Measurements from ENCODE around the gene LRRIQ4.

LRRIQ4 gene

DNA sequence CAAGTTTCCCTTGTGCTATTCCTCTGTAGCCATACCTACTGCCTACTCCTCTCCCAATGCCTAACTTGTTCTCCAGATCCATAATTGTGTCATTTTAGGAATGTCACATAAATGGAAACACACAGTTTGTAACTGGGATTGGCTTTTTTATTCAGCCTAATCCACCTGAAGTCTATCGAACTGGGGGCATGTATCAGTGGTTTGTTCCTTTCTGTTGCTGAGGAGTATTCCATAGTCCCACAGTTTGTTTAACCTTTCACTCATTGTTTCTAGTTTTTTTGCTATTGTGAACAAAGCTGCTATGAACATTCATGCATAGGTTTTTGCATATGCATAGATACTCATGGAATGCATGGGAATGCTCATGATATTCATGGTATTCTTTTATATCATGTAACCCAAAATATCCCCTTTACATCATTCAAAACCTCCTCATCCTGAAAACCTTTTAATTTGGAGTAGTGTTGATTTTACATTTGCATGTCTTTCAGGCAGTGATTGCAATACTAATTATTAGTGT is 25.9 kb downstream of the LRRIQ4 start:
- no peak for TF ChIP-seq FOXP2 (optimal IDR thresholded peaks at IDR 0.05; ENCODE audit: borderline replicate concordance, extremely low read depth, extremely low read length, insufficient read depth)
- TF ChIP-seq SIN3A (IDR thresholded peaks at IDR 0.05; ENCODE audit: borderline replicate concordance, insufficient read depth, low read length), result no peak
- no peak for TF ChIP-seq POLR2AphosphoS5 (IDR thresholded peaks at IDR 0.05; ENCODE audit: low read depth, low read length)
- TF ChIP-seq TAF1 (IDR thresholded peaks at IDR 0.05; ENCODE audit: borderline replicate concordance, insufficient read depth, low read length), result no peak
- TF ChIP-seq, protein P1, sequence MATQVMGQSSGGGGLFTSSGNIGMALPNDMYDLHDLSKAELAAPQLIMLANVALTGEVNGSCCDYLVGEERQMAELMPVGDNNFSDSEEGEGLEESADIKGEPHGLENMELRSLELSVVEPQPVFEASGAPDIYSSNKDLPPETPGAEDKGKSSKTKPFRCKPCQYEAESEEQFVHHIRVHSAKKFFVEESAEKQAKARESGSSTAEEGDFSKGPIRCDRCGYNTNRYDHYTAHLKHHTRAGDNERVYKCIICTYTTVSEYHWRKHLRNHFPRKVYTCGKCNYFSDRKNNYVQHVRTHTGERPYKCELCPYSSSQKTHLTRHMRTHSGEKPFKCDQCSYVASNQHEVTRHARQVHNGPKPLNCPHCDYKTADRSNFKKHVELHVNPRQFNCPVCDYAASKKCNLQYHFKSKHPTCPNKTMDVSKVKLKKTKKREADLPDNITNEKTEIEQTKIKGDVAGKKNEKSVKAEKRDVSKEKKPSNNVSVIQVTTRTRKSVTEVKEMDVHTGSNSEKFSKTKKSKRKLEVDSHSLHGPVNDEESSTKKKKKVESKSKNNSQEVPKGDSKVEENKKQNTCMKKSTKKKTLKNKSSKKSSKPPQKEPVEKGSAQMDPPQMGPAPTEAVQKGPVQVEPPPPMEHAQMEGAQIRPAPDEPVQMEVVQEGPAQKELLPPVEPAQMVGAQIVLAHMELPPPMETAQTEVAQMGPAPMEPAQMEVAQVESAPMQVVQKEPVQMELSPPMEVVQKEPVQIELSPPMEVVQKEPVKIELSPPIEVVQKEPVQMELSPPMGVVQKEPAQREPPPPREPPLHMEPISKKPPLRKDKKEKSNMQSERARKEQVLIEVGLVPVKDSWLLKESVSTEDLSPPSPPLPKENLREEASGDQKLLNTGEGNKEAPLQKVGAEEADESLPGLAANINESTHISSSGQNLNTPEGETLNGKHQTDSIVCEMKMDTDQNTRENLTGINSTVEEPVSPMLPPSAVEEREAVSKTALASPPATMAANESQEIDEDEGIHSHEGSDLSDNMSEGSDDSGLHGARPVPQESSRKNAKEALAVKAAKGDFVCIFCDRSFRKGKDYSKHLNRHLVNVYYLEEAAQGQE (IDR thresholded peaks at IDR 0.05; ENCODE audit: insufficient read depth in 1 of 2, low read depth in 2 of 2, low read length in 2 of 2), result no peak

DNA sequence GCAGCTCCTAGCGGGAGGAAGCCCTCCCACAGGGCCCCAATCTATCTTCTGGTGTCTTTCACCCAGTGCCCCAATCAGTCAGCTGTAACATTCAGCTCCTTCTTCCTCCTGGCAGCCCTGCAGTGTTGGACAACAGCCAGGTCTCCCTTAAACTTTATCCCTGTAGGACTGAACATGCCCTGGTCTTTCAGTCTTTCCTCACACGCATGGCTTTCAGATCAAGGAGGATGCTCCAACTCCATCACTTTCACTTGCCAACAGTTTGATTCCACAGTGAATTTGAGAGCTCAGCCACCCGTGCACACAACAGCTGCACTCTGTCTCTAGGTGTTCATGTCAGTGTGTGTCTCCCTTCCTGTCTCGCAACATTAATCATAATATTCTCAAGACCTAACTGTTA is 28.5 kb downstream of the LRRIQ4 start:
- no peak for TF ChIP-seq TAF1 (IDR thresholded peaks at IDR 0.05; ENCODE audit: borderline replicate concordance, insufficient read depth, low read length)
- TF ChIP-seq FOXP2 (optimal IDR thresholded peaks at IDR 0.05; ENCODE audit: borderline replicate concordance, extremely low read depth, extremely low read length, insufficient read depth), result no peak
- TF ChIP-seq, protein P1 (IDR thresholded peaks at IDR 0.05; ENCODE audit: insufficient read depth in 1 of 2, low read depth in 2 of 2, low read length in 2 of 2), result no peak
- no peak for TF ChIP-seq POLR2AphosphoS5 (IDR thresholded peaks at IDR 0.05; ENCODE audit: low read depth, low read length)
- no peak for TF ChIP-seq SIN3A (IDR thresholded peaks at IDR 0.05; ENCODE audit: borderline replicate concordance, insufficient read depth, low read length)

DNA sequence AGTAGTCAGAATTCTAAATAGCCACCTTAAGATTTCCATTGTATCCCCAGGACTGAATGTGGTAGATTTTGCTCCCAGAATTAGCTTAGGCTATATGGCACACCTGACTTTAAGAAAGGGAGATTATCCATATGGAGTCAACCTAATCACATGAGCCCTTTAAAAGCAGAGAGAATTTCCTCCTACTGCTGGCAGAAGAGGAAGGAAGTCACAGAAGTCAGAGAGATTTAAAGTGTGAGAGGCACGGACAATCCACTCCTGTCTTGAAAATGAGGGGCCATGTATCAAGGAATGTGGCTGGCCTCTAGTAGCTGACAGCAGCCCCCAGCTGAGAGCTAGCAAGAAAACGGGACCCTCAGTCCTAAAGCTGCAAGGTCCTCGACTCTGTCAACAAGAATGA is 30.3 kb downstream of the LRRIQ4 start:
- TF ChIP-seq, protein P1 (IDR thresholded peaks at IDR 0.05; ENCODE audit: insufficient read depth in 1 of 2, low read depth in 2 of 2, low read length in 2 of 2), result no peak
- TF ChIP-seq FOXP2 (optimal IDR thresholded peaks at IDR 0.05; ENCODE audit: borderline replicate concordance, extremely low read depth, extremely low read length, insufficient read depth), result no peak
- no peak for TF ChIP-seq TAF1 (IDR thresholded peaks at IDR 0.05; ENCODE audit: borderline replicate concordance, insufficient read depth, low read length)
- TF ChIP-seq SIN3A (IDR thresholded peaks at IDR 0.05; ENCODE audit: borderline replicate concordance, insufficient read depth, low read length), result no peak
- TF ChIP-seq POLR2AphosphoS5 (IDR thresholded peaks at IDR 0.05; ENCODE audit: low read depth, low read length), result no peak

DNA sequence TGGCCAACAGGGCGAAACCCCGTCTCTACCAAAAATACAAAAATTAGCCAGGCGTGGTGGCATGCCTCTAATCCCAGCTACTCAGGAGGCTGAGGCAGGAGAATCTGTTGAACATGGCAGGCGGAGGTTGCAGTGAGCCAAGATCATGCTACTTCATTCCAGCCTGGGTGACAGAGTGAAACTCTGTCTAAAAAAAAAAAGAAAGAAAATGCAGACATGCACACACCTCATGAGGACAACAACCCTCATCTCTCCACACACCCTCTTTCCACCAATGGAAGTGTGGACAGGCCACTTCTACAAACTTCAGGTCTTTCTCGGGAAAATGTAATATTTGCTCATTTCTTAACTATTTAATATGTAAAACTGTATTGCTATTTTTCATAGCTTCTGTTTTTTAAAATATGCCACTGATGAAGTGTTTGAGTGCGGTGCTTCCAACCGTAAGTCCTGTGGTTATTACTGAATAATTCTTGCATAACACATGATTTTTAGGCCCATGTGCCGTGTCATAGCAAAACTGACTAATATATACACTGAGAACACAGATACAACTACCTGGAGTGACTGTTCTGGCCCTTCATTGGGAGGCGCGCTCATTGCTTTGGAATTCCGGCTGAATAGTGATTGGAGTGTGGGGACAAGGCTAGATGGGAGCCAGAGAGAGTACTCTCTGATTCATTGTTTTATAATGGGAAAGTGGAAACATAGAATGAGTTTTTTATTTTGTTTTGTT is 34.0 kb downstream of the LRRIQ4 start:
- TF ChIP-seq FOXP2 (optimal IDR thresholded peaks at IDR 0.05; ENCODE audit: borderline replicate concordance, extremely low read depth, extremely low read length, insufficient read depth), result no peak
- TF ChIP-seq, protein P1 (IDR thresholded peaks at IDR 0.05; ENCODE audit: insufficient read depth in 1 of 2, low read depth in 2 of 2, low read length in 2 of 2), result no peak
- TF ChIP-seq TAF1 (IDR thresholded peaks at IDR 0.05; ENCODE audit: borderline replicate concordance, insufficient read depth, low read length), result no peak
- TF ChIP-seq SIN3A (IDR thresholded peaks at IDR 0.05; ENCODE audit: borderline replicate concordance, insufficient read depth, low read length), result no peak
- no peak for TF ChIP-seq POLR2AphosphoS5 (IDR thresholded peaks at IDR 0.05; ENCODE audit: low read depth, low read length)

Data from PFSK-1 (cell line).